IPS-18a (cell line): ENCODE data around the gene PPIL1.

Experiments used
- H3K27ac ChIP-seq: one replicate; pipeline ENCODE4 v1.5.1; 2013; ENCODE audit warnings: low read length
- H3K27me3 ChIP-seq: one replicate; pipeline ENCODE4 v1.6.1; 2013; ENCODE audit warnings: mild to moderate bottlenecking, low read length; ENCODE audit not compliant: control insufficient read depth, insufficient read depth
- H3K36me3 ChIP-seq: one replicate; pipeline ENCODE4 v1.6.1; 2013; ENCODE audit warnings: low read depth, low read length; ENCODE audit not compliant: control insufficient read depth
- H3K4me1 ChIP-seq: one replicate; pipeline ENCODE4 v1.6.1; 2013; ENCODE audit warnings: low read depth, low read length; ENCODE audit not compliant: control insufficient read depth
- H3K4me3 ChIP-seq: one replicate; pipeline ENCODE4 v1.5.1; 2013; ENCODE audit warnings: low read length
- H3K9ac ChIP-seq: one replicate; pipeline ENCODE4 v1.6.1; 2013; ENCODE audit warnings: mild to moderate bottlenecking, low read length, moderate library complexity
- H3K9me3 ChIP-seq: one replicate; pipeline ENCODE4 v1.6.1; 2013; ENCODE audit warnings: low read depth, low read length; ENCODE audit not compliant: control insufficient read depth

PPIL1 gene

GRCh38 chr6:36839749-36840431, 34.7 kb downstream of the PPIL1 start:
- H3K9ac ChIP-seq, result no peak overlapping the region
- H3K4me3 ChIP-seq, result peak overlapping the region; percentile 68
- peaks cover 63% of the 10 kb centered on the region for H3K27me3 ChIP-seq
- no peak overlapping the region for H3K27ac ChIP-seq
- no peaks in the 10 kb centered on the region for H3K36me3 ChIP-seq
- peaks cover 7% of the 10 kb centered on the region for H3K4me1 ChIP-seq
- H3K9me3 ChIP-seq, result no peaks in the 10 kb centered on the region

GRCh38 chr6:36838896-36839748, 35.5 kb downstream of the PPIL1 start, which contains the start of gene CPNE5:
TSS of gene CPNE5 (minus strand) at chr6:36839444. CDS start at chr6:36839377, 67 bp downstream.
- Histone ChIP-seq H3K4me1 (peaks cover 13% of the 10 kb centered on the region), H3K9ac (no peak within 1 kb of the TSS), H3K27ac (no peak within 1 kb of the TSS), H3K27me3 (peaks cover 64% of the 10 kb centered on the region), H3K9me3 (no peaks in the 10 kb centered on the region), H3K36me3 (no peaks in the 10 kb centered on the region), H3K4me3 (peak within 1 kb of the TSS; percentile 68)

- Histone ChIP-seq H3K9me3 (no peaks in the 10 kb centered on the region), H3K36me3 (no peaks in the 10 kb centered on the region), H3K4me3 (no peak overlapping the region), H3K4me1 (peaks cover 13% of the 10 kb centered on the region), H3K27ac (no peak overlapping the region), H3K27me3 (peaks cover 64% of the 10 kb centered on the region), H3K9ac (no peak overlapping the region)
Observed at GRCh38 chr6:36837686-36838085, 36.9 kb downstream of the PPIL1 start.

GRCh38 chr6:36837022-36837339, 37.6 kb downstream of the PPIL1 start:
- H3K9ac ChIP-seq, result no peak overlapping the region
- peaks cover 13% of the 10 kb centered on the region for H3K4me1 ChIP-seq
- peaks cover 64% of the 10 kb centered on the region for H3K27me3 ChIP-seq
- no peak overlapping the region for H3K4me3 ChIP-seq
- no peak overlapping the region for H3K27ac ChIP-seq
- no peaks in the 10 kb centered on the region for H3K9me3 ChIP-seq
- H3K36me3 ChIP-seq, result no peaks in the 10 kb centered on the region

- no peak overlapping the region for H3K27ac ChIP-seq
- peaks cover 13% of the 10 kb centered on the region for H3K4me1 ChIP-seq
- H3K9me3 ChIP-seq, result no peaks in the 10 kb centered on the region
- H3K36me3 ChIP-seq, result no peaks in the 10 kb centered on the region
- no peak overlapping the region for H3K4me3 ChIP-seq
- H3K27me3 ChIP-seq, result peaks cover 59% of the 10 kb centered on the region
- no peak overlapping the region for H3K9ac ChIP-seq
Observed at GRCh38 chr6:36836111-36837021, 38.2 kb downstream of the PPIL1 start.

- H3K4me1 ChIP-seq, result peaks cover 9% of the 10 kb centered on the region
- H3K27me3 ChIP-seq, result peaks cover 44% of the 10 kb centered on the region
- no peak overlapping the region for H3K9ac ChIP-seq
- no peak overlapping the region for H3K4me3 ChIP-seq
- H3K27ac ChIP-seq, result no peak overlapping the region
- H3K9me3 ChIP-seq, result no peaks in the 10 kb centered on the region
- H3K36me3 ChIP-seq, result no peaks in the 10 kb centered on the region
Observed at GRCh38 chr6:36834576-36835341, 39.8 kb downstream of the PPIL1 start.

- peaks cover 31% of the 10 kb centered on the region for H3K27me3 ChIP-seq
- no peak overlapping the region for H3K27ac ChIP-seq
Observed at GRCh38 chr6:36833182-36833789, 41.3 kb downstream of the PPIL1 start.

GRCh38 chr6:36832313-36832712, 42.3 kb downstream of the PPIL1 start:
- Histone ChIP-seq H3K9me3 (no peaks in the 10 kb centered on the region), H3K9ac (no peak overlapping the region), H3K4me3 (no peak overlapping the region), H3K4me1 (peaks cover 9% of the 10 kb centered on the region), H3K27me3 (peaks cover 21% of the 10 kb centered on the region), H3K36me3 (no peaks in the 10 kb centered on the region), H3K27ac (no peak overlapping the region)

More at GRCh38 chr6:36833182-36833789, 41.3 kb downstream of the PPIL1 start:
- Histone ChIP-seq H3K4me1 (peaks cover 9% of the 10 kb centered on the region), H3K4me3 (no peak overlapping the region), H3K36me3 (no peaks in the 10 kb centered on the region), H3K9me3 (no peaks in the 10 kb centered on the region), H3K9ac (no peak overlapping the region)

GRCh38 chr6:36830577-36830976, 44.0 kb downstream of the PPIL1 start:
- no peak overlapping the region for H3K4me3 ChIP-seq
- no peaks in the 10 kb centered on the region for H3K36me3 ChIP-seq
- H3K9me3 ChIP-seq, result no peaks in the 10 kb centered on the region
- no peak overlapping the region for H3K9ac ChIP-seq
- no peak overlapping the region for H3K27ac ChIP-seq
- H3K4me1 ChIP-seq, result peaks cover 9% of the 10 kb centered on the region
- peaks cover 8% of the 10 kb centered on the region for H3K27me3 ChIP-seq

- H3K36me3 ChIP-seq, result no peaks in the 10 kb centered on the region
- no peak overlapping the region for H3K9ac ChIP-seq
- H3K4me1 ChIP-seq, result peaks cover 7% of the 10 kb centered on the region
- H3K4me3 ChIP-seq, result no peak overlapping the region
- no peaks in the 10 kb centered on the region for H3K9me3 ChIP-seq
- no peak overlapping the region for H3K27ac ChIP-seq
- peaks cover 3% of the 10 kb centered on the region for H3K27me3 ChIP-seq
Observed at GRCh38 chr6:36829919-36830544, 44.6 kb downstream of the PPIL1 start.
